ENCODE results near the gene COPS8. TPM values are rescaled to one million over a fixed set of nuclear protein-coding genes. Genes with fewer than 3 reads are reported as not detected.

The COPS8 gene
- total RNA-seq, 1 donor from 2014 or later, result 156 TPM

DNA sequence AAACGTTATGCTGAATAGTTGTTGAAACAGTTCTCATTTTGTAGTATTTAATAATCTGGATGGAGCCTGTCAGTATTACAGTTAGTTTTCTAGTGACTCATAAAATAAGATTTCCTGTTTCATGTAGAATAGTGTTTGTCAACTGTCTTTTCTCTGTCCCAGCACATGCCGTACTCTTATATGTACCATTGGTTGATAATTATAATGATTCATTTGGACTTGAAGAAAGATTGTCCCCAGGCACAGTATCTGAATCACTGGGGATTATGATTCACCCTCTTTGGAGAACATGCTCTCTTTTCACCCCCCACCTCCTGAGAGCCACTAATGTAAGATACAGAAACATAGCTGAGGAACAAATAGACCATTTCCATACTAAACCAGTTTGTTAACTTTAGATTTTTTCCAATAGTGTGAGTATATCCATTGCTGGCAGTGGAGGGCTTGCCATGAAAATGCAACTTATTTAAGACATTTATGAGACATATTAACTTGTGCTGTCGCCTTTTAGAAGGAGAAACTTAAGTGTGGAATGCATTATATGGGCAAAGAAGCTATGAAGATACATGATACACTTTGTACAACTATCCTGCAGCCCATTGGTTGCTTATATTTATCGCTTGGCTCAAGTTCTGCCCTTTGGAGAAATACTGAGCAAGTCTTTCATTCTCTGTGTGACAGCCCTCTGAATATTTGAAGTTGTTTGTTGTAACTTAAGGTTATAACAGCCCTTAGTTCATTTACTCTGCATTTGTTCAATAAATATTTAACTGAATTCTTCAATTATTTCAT is 12.4 kb downstream of the COPS8 start:
- peak; percentile 58 for DNase-seq (ENCODE audit: low spot score)

- DNase-seq (ENCODE audit: low spot score), result no peak
These were observed 14.1 kb downstream of the COPS8 start for GRCh38 chr2:237099804-237100203.

- no peak for DNase-seq (ENCODE audit: low spot score)
These were observed 15.7 kb downstream of the COPS8 start for GRCh38 chr2:237101118-237101979.

DNA sequence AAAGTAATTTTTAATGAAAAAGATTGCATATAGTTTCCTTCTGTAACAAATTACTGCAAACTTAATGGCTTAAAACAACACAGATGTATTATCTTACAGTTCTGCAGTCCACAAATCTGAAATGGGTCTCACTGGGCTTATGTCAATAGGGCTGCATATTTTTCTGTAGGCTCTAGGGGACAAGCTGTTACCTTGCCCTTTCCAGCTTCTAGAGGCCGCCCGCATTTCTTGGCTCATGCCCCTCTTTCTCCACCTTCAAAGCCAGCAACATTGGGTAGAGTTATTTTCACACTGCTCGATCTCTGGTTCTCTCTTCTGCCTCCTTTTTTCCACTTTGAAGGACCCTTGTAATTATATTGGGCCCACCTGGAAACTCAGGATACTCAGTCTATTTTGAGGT is 16.7 kb downstream of the COPS8 start:
- DNase-seq (ENCODE audit: low spot score), result no peak

DNA sequence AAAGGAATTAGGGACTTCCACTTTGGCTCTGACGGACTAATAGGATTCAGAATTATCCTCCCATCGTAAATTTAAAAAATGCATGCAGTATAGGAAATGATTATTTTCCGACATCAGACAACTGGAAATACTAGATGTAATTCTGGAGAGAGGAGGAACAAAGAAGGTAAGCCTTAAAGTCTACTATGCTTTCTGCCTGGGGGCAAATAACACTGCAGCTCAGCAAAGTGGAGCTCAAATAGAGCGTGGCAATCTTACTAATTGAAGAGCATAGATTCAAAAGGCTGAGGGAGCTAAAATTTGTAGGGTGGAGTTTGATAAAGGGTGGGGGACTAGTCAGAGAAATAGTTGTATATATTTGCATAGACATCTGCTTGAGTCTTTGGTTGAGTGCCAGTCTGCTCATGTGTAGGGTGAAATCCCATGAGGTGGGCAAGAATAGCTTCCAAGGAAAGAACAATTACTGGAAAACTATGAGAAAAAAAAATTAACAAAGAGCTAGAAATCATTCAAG is 23.8 kb downstream of the COPS8 start:
- DNase-seq (ENCODE audit: low spot score), result no peak

- no peak for DNase-seq (ENCODE audit: low spot score)
These were observed 27.5 kb downstream of the COPS8 start for GRCh38 chr2:237113026-237113795.

GRCh38 chr2:237115870-237116269 is 30.2 kb downstream of the COPS8 start:
- no peak for DNase-seq (ENCODE audit: low spot score)

- peak; percentile 92 for DNase-seq (ENCODE audit: low spot score)
These were observed 30.7 kb downstream of the COPS8 start for GRCh38 chr2:237116431-237116830.

- peak; percentile 81 for DNase-seq (ENCODE audit: low spot score)
These were observed 32.3 kb downstream of the COPS8 start for GRCh38 chr2:237118025-237118424.

- peak; percentile 97 for DNase-seq (ENCODE audit: low spot score)
These were observed 33.0 kb downstream of the COPS8 start for GRCh38 chr2:237118561-237119155.

DNA sequence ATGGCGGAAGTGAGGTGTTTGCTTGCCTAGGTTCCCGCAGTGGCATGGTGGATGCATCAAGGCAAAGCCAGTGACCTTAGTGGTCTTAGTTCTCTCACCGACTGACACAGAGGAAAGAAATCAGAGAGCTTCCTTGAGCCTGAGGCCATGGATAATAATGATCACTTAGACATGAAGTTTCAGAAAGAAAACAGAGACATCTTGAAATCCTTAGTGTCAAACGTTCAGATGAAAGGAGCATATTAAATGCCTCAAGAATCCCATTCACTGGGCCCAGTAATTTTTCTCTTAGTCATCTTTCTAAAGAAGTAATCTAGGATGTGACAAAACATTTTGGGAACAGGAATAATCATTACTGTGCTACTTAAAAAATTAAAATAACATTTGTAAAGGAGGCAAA is 35.2 kb downstream of the COPS8 start:
- DNase-seq (ENCODE audit: low spot score), result peak; percentile 67

DNA sequence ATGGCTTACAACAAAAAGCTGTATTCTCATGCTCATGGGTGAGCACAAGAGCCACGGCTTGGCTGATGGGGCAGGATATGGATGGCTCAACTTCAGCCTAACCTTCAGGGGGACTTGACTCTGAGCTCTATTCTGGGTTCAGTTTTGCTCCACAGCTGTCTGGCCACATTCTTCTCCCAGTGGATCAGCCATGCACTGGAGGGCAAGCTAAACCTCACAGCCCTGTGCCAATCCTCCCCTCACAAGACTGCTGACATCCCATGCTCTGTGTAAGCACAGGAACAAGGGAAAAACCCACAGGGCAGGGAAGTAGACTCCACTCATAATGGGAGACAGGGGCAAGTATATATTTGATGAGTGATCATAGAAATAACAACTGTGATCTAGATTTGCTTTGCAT is 35.6 kb downstream of the COPS8 start:
- DNase-seq (ENCODE audit: low spot score), result no peak

DNA sequence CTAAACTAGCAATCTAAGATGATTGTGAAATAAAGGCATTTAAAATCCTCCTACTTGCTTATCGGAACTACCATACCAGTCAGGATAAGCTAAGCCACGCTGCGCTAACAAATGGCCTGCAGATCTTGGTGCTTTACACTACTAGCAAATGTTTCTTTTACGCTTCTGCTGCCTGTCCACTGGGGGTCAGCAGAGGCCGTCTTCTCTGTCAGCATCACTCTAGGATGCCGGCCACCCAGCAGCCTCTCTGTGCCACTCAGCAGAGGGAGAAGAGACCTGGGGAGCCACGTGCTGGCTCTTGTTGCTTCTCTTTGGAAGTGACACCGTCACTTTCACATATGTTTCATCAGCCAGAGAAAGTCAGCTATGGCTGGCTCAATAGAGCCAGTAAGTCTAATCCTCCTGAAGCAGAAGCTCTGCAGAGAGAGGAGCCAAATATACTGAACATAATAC is 36.6 kb downstream of the COPS8 start:
- no peak for DNase-seq (ENCODE audit: low spot score)

- DNase-seq (ENCODE audit: low spot score), result no peak
These were observed 39.1 kb downstream of the COPS8 start for GRCh38 chr2:237124820-237125219.

GRCh38 chr2:237125967-237126366 is 40.3 kb downstream of the COPS8 start:
- DNase-seq (ENCODE audit: low spot score), result no peak

DNA sequence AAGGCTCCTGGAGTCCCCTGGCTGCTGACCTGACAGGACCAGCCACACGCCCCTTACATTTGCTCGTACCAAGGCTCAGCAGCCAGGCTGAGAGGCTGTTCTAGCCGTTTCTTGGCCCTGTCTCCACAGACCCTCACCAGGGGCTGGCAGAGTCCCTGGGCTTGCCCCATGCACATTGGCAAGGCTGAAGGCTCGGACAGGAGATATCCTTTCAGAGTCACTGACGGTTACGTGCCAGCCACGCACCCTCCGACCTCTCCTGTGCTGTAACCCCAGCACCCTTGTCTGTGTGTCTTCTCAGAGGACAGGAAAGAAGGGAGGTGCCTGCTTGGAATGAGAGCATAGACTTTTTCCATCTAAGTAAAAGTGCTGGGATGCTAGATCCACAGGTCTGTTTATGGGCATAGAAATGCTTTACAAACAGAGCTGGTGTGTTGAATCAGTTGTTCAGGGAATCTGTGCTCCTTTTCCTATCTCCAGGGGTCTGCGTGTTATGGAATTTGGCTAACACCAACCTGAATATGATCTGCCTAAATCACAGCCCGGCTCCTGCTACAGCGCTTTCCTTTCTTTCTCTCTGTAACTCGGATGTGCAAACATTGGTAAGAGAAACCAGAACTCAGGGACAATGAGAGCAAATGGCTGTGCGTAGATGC is 41.0 kb downstream of the COPS8 start:
- DNase-seq (ENCODE audit: low spot score), result no peak

DNA sequence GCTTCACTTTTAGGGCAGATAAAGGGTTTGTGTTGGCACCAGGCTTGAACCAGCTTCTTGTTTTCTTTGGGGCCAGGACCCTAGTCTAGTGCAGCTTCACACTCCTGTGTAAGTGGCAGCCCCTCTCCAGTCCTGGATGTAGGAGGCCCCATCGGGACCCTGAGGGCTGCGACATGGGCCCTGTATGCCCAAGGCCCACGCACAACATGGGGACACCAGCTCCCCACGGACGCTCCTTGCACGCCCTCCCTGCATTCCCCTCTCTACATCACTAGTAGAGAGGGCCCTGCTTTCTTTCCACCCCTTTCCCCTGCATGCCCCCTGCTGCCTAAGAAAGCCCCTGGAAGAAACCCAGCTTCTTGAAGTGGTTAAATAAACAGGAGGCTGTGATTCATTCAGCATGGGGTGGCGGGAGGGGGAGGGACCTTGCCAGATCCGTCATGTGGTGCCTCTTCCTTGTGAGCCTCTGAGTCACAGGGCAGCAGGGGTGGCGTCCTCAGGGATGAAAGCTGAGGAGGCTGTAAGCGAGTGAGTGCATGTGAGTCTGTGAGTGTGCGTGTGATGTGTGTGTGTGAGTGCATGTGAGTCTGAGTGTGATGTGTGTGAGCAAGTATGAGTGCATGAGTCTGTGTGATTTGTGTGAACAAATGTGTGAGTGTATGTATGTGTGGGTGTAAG is 42.5 kb downstream of the COPS8 start:
- DNase-seq (ENCODE audit: low spot score), result peak; percentile 97

GRCh38 chr2:237128845-237129592 is 43.3 kb downstream of the COPS8 start:
- DNase-seq (ENCODE audit: low spot score), result no peak

- DNase-seq (ENCODE audit: low spot score), result no peak
These were observed 44.1 kb downstream of the COPS8 start for GRCh38 chr2:237129625-237130263.
